Liver (tissue), 3 donors: ENCODE measurements around the gene GM2A.

Source experiments
- ATF3 ChIP-seq: IDR thresholded peaks from 2 replicates; pipeline ENCODE4 v1.6.1; 2016; ENCODE audit warnings: antibody characterized with exemption
- CTCF ChIP-seq: fragments of 150-350 bp; IDR thresholded peaks from 2 replicates; pipeline ENCODE4 v1.5.1; 2017; ENCODE audit warnings: improper control_type of control experiment, low read depth, low read length; ENCODE audit not compliant: missing input control
- EGR1 ChIP-seq, 2 donors: IDR thresholded peaks; 2 replicates each; pipeline ENCODE4 v1.6.1; 2016 to 2018; ENCODE audit warnings: antibody characterized with exemption in 2 of 2, low read depth in 2 of 2
- GABPA ChIP-seq, 2 donors: IDR thresholded peaks in 1 of 2; conservative IDR thresholded peaks in 1 of 2; 2 replicates each; pipeline ENCODE4 v1.6.1; 2016; ENCODE audit warnings: antibody characterized with exemption in 2 of 2, mild to moderate bottlenecking in 1 of 2, moderate library complexity in 1 of 2
- HNF4A ChIP-seq, 2 donors: conservative IDR thresholded peaks; 2 replicates each; pipeline ENCODE4 v1.6.1; 2016; ENCODE audit warnings: antibody characterized with exemption in 2 of 2, mild to moderate bottlenecking in 2 of 2
- HNF4G ChIP-seq: IDR thresholded peaks from 2 replicates; pipeline ENCODE4 v1.6.1; 2016; ENCODE audit warnings: antibody characterized with exemption
- MAX ChIP-seq: IDR thresholded peaks from 2 replicates; pipeline ENCODE4 v1.6.1; 2016; ENCODE audit warnings: antibody characterized with exemption
- RAD21 ChIP-seq, 2 donors: IDR thresholded peaks; 2 replicates each; pipeline ENCODE4 v1.6.1; 2016; ENCODE audit warnings: antibody characterized with exemption in 2 of 2, mild to moderate bottlenecking in 2 of 2
- REST ChIP-seq: IDR thresholded peaks from 2 replicates; pipeline ENCODE4 v1.6.1; 2016; ENCODE audit warnings: antibody characterized with exemption, mild to moderate bottlenecking
- RXRA ChIP-seq, 2 donors: IDR thresholded peaks; 2 replicates each; pipeline ENCODE4 v1.6.1; 2017 to 2018; ENCODE audit warnings: antibody characterized with exemption in 2 of 2, mild to moderate bottlenecking in 1 of 2
- SP1 ChIP-seq: IDR thresholded peaks from 2 replicates; pipeline ENCODE4 v1.6.1; 2018; ENCODE audit warnings: antibody characterized with exemption, mild to moderate bottlenecking
- TAF1 ChIP-seq: conservative IDR thresholded peaks from 2 replicates; pipeline ENCODE4 v1.6.1; 2016; ENCODE audit warnings: antibody characterized with exemption, mild to moderate bottlenecking
- YY1 ChIP-seq: IDR thresholded peaks from 2 replicates; pipeline ENCODE4 v1.6.1; 2016; ENCODE audit warnings: antibody characterized with exemption, mild to moderate bottlenecking
- donor health status: healthy.
- donor health status: healthy.

- no peak for TF ChIP-seq CTCF
- TF ChIP-seq RAD21 (IDR thresholded peaks at IDR 0.05) = no peak
- no peak for TF ChIP-seq TAF1
- TF ChIP-seq SP1 = no peak
- no peak for TF ChIP-seq HNF4A (conservative IDR thresholded peaks at IDR 0.05)
- no peak for TF ChIP-seq REST
- no peak for TF ChIP-seq YY1
- TF ChIP-seq EGR1 (IDR thresholded peaks at IDR 0.05; ENCODE audit: low read depth in 2 of 2) = no peak
- no peak for TF ChIP-seq GABPA (IDR thresholded peaks at IDR 0.05 in 1 of 2, conservative IDR thresholded peaks at IDR 0.05 in 1 of 2)
- TF ChIP-seq MAX = no peak
- no peak for TF ChIP-seq RXRA (IDR thresholded peaks at IDR 0.05)
- no peak for TF ChIP-seq HNF4G
- no peak for TF ChIP-seq ATF3
Observed at GRCh38 chr5:151240924-151241635, 11.9 kb upstream of the GM2A start.
